GM12878 (cell line): ENCODE data around the gene B3GAT2. TPM values are rescaled to one million over a fixed set of nuclear protein-coding genes. Genes with fewer than 3 reads are reported as not detected.
A peak's percentile ranks its signal among the peaks of the same experiment; 100 is the strongest.

Experiments used
- ATAC-seq: fragments of 200-7000 bp; cut with Tn5 transposase; 3 replicates; pipeline ENCODE4 v1.9.1; 2020; ENCODE audit warnings: mild to moderate bottlenecking, moderate library complexity
- BruUV-seq: library from RNA; stranded (reverse); fragments of 400-500 nt; replicated peaks from 2 replicates; lab custom pipeline; 2021; lab: Mats Ljungman, UMichigan
- CTCF ChIA-PET: fragments of 300-600 bp; sonication (Branson Sonifier 250); formaldehyde crosslinking; extraction: SDS; loops from one replicate; lab custom pipeline; 2021; ENCODE audit warnings: inconsistent platforms; lab: Yijun Ruan, JAX
- POLR2A ChIA-PET: fragments of 350-600 bp; formaldehyde crosslinking; extraction: SDS; loops from one replicate; lab custom pipeline; 2021; ENCODE audit warnings: inconsistent platforms; lab: Charles Lee
- RAD21 ChIA-PET: fragments of 300-600 bp; sonication (Branson Sonifier 250); formaldehyde crosslinking; loops from one replicate; lab custom pipeline; 2023; ENCODE audit warnings: antibody characterized with exemption; ENCODE audit not compliant: unreplicated experiment; lab: Charles Lee
- SMC1A ChIA-PET: fragments of 300-600 bp; sonication (Branson Sonifier 250); formaldehyde crosslinking; loops from one replicate; lab custom pipeline; 2023; ENCODE audit not compliant: unreplicated experiment, uncharacterized antibody; lab: Charles Lee
- DNase-seq: peaks from one replicate; pipeline ENCODE4 v3.0.0-alpha.2; 2011; ENCODE audit warnings: low read depth, low spot score
- FAIRE-seq: peaks from 3 replicates; lab custom pipeline; 2011; peaks lifted over from hg19 to GRCh38; lab: Jason Lieb, UNC
- H2AFZ ChIP-seq: 2 replicates; pipeline ENCODE4 v1.6.0; 2011; ENCODE audit warnings: low read depth, low read length, control low read depth; ENCODE audit not compliant: control insufficient read depth
- H3K27ac ChIP-seq: 2 replicates; pipeline ENCODE4 v1.5.1; 2011; ENCODE audit warnings: control low read depth; ENCODE audit not compliant: control insufficient read depth, insufficient read depth
- H3K27me3 ChIP-seq, 2 experiments: replicated peaks in 1 of 2; 2 replicates each; pipeline versions ENCODE4 v1.6.0 to v1.6.1; 2011; ENCODE audit warnings: low read length in 1 of 2; ENCODE audit not compliant: control insufficient read depth in 2 of 2, insufficient read depth in 2 of 2
- H3K36me3 ChIP-seq, 2 experiments: 2 replicates each; pipeline ENCODE4 v1.5.1; 2011; ENCODE audit warnings: low read length in 1 of 2; ENCODE audit not compliant: control insufficient read depth in 2 of 2, insufficient read depth in 2 of 2
- H3K4me1 ChIP-seq: 2 replicates; pipeline ENCODE4 v1.6.1; 2011; ENCODE audit warnings: mild to moderate bottlenecking, low read length, moderate library complexity, mixed read lengths; ENCODE audit not compliant: control insufficient read depth, insufficient read depth
- H3K4me2 ChIP-seq: 2 replicates; pipeline ENCODE4 v1.6.0; 2011; ENCODE audit warnings: control low read depth; ENCODE audit not compliant: control insufficient read depth, insufficient read depth
- H3K4me3 ChIP-seq: fragments of 200-600 bp; sonication (generic); 2 replicates; pipeline ENCODE4 v1.5.1; 2016
- H3K79me2 ChIP-seq: 2 replicates; pipeline ENCODE4 v1.6.0; 2011; ENCODE audit warnings: low read length; ENCODE audit not compliant: control insufficient read depth, insufficient read depth
- H3K9ac ChIP-seq: 2 replicates; pipeline ENCODE4 v1.8.0; 2011; ENCODE audit warnings: low read length, control low read depth, mixed read lengths; ENCODE audit not compliant: control insufficient read depth, insufficient read depth
- H3K9me3 ChIP-seq: replicated peaks from 3 replicates; pipeline ENCODE4 v1.5.1; 2011; ENCODE audit warnings: mild to moderate bottlenecking, low read length; ENCODE audit not compliant: control insufficient read depth, insufficient read depth
- H4K20me1 ChIP-seq: 2 replicates; pipeline ENCODE4 v1.6.0; 2011; ENCODE audit not compliant: control insufficient read depth, insufficient read depth
- CREM ChIP-seq: IDR thresholded peaks from 2 replicates; pipeline ENCODE4 v1.6.1; 2014; ENCODE audit warnings: antibody characterized with exemption, low read depth
- FOS ChIP-seq: IDR thresholded peaks from 3 replicates; pipeline ENCODE4 v1.6.1; 2011; ENCODE audit warnings: borderline replicate concordance; ENCODE audit not compliant: insufficient read length; ENCODE audit errors: extremely low read depth
- IKZF2 ChIP-seq, 2 experiments: fragments of 450-650 bp; IDR thresholded peaks; 2 replicates each; pipeline ENCODE4 v1.6.1; 2017; ENCODE audit warnings: mild to moderate bottlenecking in 2 of 2, moderate library complexity in 2 of 2
- POLR2A ChIP-seq: IDR thresholded peaks from 2 replicates; pipeline ENCODE4 v1.6.1; 2011; ENCODE audit warnings: low read depth, mild to moderate bottlenecking, low read length
- SPI1 ChIP-seq: IDR thresholded peaks from 2 replicates; pipeline ENCODE4 v1.6.1; 2011; ENCODE audit warnings: low read depth, mild to moderate bottlenecking, low read length, moderate library complexity, borderline replicate concordance; ENCODE audit not compliant: insufficient read depth
- TAF1 ChIP-seq: IDR thresholded peaks from 2 replicates; pipeline ENCODE4 v1.6.1; 2011; ENCODE audit warnings: mild to moderate bottlenecking, low read depth, low read length, borderline replicate concordance
- WRNIP1 ChIP-seq: IDR thresholded peaks from 2 replicates; pipeline ENCODE4 v1.6.1; 2011; ENCODE audit warnings: low read depth, low read length, improper control_type of control experiment, borderline replicate concordance
- ZNF384 ChIP-seq: IDR thresholded peaks from 2 replicates; pipeline ENCODE4 v1.6.1; 2012; ENCODE audit warnings: low read depth, mild to moderate bottlenecking, low read length, improper control_type of control experiment, borderline replicate concordance
- ZNF687 ChIP-seq: fragments of 450-650 bp; IDR thresholded peaks from 2 replicates; pipeline ENCODE4 v1.6.1; 2017; ENCODE audit warnings: mild to moderate bottlenecking, moderate library complexity
- WGBS: methylation state at CpG from one replicate; pipeline ENCODE4 v1.1.6; 2016; ENCODE audit warnings: low lambda C conversion rate; ENCODE audit not compliant: insufficient replicate concordance, insufficient coverage; ENCODE audit errors: missing lambda C conversion rate; 5-methylcytosine and 5-hydroxymethylcytosine counted together
- in situ Hi-C: fragments of 300-500 bp; cut with MboI; formaldehyde crosslinking; loops from 9 replicates; pipeline ENCODE4 v1.14.3; 2018; ENCODE audit warnings: mixed read lengths
- intact Hi-C: fragments of 100-400 bp; cut with micrococcal nuclease; formaldehyde crosslinking; loops from one replicate; pipeline ENCODE4 v1.14.2; 2022; ENCODE audit not compliant: unreplicated experiment
- polyA plus RNA-seq, 11 experiments: library from polyadenylated mRNA; depleted of rRNA in 4 of 11; unstranded in 6 of 11; stranded (reverse) in 5 of 11; fragments of >200 nt; fragmentation: Nextera tagmentation in 4 of 11; fragmentation: Illumina TruSeq in 1 of 11; extraction: Ambion mirVana in 4 of 11; extraction: Trizol in 1 of 11; gene quantifications; 1 replicate in 1 of 11; 2 replicates in 10 of 11; pipeline versions ENCODE4 v1.2.1 to v1.2.3, GENCODE V29; 2011 to 2016; ENCODE audit warnings: inconsistent platforms in 2 of 11, missing spikeins in 2 of 11, low read depth in 1 of 11
- total RNA-seq, 4 experiments: library from RNA; depleted of rRNA in 3 of 4; stranded (reverse); fragments of >200 nt in 3 of 4; fragmentation: Illumina TruSeq in 1 of 4; extraction: Trizol in 1 of 4; gene quantifications; 2 replicates each; pipeline versions ENCODE4 v1.2.1 to v1.2.3, GENCODE V29; 2013 to 2021

The B3GAT2 gene
- total and polyA plus RNA-seq, 10 of the 15 experiments (the other 5 are each of a cell fraction or from before 2014, with no cell fraction given), result 0.04 to 1.2 (median 0.22) TPM; not detected in 5

- TF ChIP-seq ZNF687 (no peak), CREM (no peak)
Observed at GRCh38 chr6:70849348-70850069, 107.4 kb downstream of the B3GAT2 start (continued).

- H3K4me2 ChIP-seq, result no peak overlapping the region
- intact Hi-C loops (no loop called here), in situ Hi-C loops (no loop called here)
- no peak overlapping the region for H3K9ac ChIP-seq
- no peak for FAIRE-seq
- H4K20me1 ChIP-seq, result no peaks in the 10 kb centered on the region
- BruUV-seq, result no TSS peak
- ChIA-PET SMC1A (interaction anchor here (0.7 to 1.6 kb wide), 2 partner anchors 22 to 140 kb away, joined by 3 to 4 read pairs; no protein-coding TSS in a partner anchor), CTCF (interaction anchor here (0.9 kb wide), 1 partner anchor 10 kb away, joined by 3 read pairs; no protein-coding TSS in a partner anchor), RAD21 (no interaction called here), POLR2A (no interaction called here)
- no peak overlapping the region for H2AFZ ChIP-seq
- H3K27ac ChIP-seq, result no peak overlapping the region
- no peaks in the 10 kb centered on the region for H3K4me1 ChIP-seq
- no peaks in the 10 kb centered on the region for H3K27me3 ChIP-seq
- H3K36me3 ChIP-seq, result peaks cover 0 to 5% of the 10 kb centered on the region in 2 experiments; a peak in 2 of 4 replicates
- H3K9me3 ChIP-seq, result peaks cover 5% of the 10 kb centered on the region; the same call in 2 of the 3 replicates
- H3K4me3 ChIP-seq, result no peak overlapping the region
- no peak for TF ChIP-seq FOS
- TF ChIP-seq ZNF384, result no peak
- TF ChIP-seq SPI1, result peak; percentile 12; the same call in 1 of the 2 replicates
- TF ChIP-seq WRNIP1, result no peak
- no peak for TF ChIP-seq IKZF2 (IDR thresholded peaks at IDR 0.05)
- no peak for TF ChIP-seq POLR2A
- no peak for TF ChIP-seq TAF1
- ATAC-seq, result no peak
- no peak for DNase-seq
- H3K79me2 ChIP-seq, result no peaks in the 10 kb centered on the region
- WGBS, result 86% methylated on average over 4 of the region's 4 CpGs
Observed at GRCh38 chr6:70847106-70848084, 109.5 kb downstream of the B3GAT2 start.
